Measurements from ENCODE around the gene DLG2.

Gene DLG2

GRCh38 chr11:84465040-84465439 is 1162.1 kb downstream of the DLG2 start:
- DNase-seq (ENCODE audit: low read depth) = no peak

DNA sequence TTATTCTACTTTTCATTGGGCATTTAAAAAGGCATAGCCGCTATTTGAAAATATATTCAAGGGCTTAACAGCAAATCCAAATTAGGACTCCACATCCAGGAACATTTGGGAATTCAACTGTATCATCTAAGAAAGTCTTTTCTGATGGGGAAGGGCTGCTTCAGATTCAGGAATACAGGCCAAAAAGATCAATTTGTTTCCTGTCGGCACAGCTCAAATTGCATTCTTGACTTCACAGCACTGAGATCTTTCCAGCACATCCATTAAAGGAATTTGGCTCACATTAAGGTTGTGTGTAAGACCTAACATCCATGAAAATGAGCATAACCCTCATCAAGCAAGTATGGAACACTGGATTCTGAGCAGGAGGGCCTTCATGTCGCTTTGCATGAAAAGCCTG is 1171.5 kb downstream of the DLG2 start:
- DNase-seq (ENCODE audit: low read depth) = no peak

DNA sequence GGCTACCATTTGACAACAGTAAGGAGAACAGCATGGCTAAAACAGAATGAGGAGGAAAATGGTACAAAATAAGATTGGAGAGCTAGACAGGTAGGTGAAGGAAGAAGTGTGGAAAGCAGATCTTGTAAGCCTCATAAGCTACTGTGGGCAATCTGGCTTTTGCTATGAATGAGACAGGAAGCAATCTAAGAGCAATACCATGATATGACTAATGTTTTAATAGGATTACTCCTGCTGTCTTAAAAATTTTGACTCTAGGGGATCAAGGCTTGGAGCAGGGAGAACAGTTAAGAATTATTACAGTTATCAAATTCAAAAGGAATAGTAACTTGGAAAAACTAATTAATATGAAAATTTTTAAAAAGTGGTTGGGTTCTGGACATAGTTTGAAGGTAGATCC is 1174.9 kb downstream of the DLG2 start:
- DNase-seq (ENCODE audit: low read depth) = no peak

DNA sequence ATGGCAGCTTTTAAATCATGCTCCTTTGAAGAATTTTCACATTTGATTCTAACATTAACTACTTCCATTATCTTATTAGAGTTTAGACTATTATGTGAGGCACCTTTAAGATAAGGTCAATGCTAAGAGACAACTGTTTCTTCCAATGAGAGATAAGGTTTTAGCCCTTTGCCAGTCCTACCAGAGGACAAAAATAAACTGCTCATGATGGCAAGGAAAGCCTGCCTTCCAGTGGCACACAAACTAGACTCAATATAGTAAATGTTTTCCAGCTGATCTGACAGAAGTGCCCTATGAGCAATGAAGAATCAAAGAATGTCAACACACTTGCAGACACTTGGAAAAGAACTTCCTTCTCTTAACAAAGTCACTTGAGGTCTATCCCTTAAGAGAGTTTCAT is 1188.6 kb downstream of the DLG2 start:
- no peak for DNase-seq (ENCODE audit: low read depth)

DNA sequence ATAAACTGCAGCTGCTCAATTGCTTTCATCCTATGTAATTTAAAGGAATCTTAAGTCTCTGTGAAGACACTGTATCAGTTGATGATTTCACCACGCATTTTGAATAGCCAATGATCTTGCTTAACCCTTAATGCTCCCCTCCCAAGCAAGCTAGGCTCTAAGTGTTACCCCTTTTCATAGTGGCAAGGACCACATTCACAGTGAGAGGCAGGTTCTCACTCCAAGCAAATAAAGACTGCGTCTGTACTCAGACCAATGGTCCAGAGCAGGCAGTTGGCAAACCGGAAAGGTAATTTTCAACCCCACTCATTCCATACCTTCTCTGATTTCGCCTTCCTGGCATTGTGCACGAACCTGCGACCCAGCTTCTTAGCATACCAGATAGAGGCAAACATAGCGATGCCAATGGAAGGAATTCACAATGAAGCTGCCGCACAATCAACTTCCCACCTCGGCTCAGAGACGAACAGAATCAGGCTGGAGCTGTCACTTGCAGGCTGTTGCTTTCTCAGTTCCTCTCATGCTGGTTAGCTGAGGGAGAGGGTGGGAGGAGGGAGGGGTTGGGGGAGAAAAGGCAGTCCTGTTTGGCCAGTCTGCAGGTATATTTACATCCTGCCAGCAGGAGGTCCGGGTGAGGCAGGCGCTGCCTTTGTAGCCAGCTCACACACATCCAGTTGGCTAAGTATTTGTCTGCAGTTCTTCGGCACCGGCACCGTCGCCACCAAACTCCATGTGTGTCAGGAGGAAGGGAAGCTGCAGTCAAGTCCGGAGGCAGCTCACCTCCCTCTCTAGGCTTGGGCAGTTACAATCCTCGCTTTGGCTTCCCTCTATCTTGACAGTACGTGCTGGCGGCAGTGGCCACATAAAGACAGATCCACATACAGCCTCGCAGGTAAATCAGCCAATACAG is 1189.8 kb downstream of the DLG2 start:
- DNase-seq (ENCODE audit: low read depth) = no peak

GRCh38 chr11:84430661-84431060 is 1196.5 kb downstream of the DLG2 start:
- no peak for DNase-seq (ENCODE audit: low read depth)

- DNase-seq (ENCODE audit: low read depth) = no peak
These were observed 1201.5 kb downstream of the DLG2 start for GRCh38 chr11:84425673-84426072.

DNA sequence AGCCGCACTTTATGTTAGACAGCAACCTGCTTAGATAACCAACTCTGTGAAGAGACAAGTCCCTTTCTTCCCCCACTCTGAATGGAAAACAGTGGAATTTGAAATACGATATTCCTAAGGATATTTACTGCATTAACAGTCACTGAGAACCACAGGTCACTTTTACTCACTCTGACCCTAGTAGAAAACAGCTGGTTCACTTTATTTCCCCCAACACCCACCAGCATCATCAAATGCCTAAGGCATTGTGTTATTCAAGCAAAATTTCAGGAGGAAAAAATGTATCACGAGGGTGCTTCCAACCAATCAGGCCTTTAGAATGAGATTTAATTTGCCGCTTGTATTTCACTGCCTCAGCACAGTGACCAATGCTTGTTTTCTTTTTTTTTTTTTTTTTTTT is 1206.9 kb downstream of the DLG2 start:
- no peak for DNase-seq (ENCODE audit: low read depth)

- no peak for DNase-seq (ENCODE audit: low read depth)
These were observed 1207.5 kb downstream of the DLG2 start for GRCh38 chr11:84419616-84420015.

DNA sequence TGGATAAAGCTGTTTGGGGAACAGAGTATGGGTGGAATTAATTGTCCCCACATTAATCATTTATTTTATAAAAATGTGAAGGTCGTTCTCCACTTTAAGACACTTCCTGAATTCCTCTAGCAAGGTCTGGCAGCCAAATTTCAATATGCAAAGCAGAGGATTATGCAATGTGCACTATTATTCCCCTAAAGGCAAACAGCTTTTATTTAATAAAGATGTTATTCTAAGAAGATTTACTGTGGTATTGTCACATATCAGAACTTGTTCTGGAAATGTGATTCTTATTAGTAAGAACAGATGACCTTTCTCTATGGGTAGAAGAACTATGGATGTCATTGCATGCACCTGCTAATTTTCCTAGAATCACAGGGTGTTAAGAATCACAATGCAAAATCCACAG is 1212.2 kb downstream of the DLG2 start:
- DNase-seq (ENCODE audit: low read depth) = no peak

DNA sequence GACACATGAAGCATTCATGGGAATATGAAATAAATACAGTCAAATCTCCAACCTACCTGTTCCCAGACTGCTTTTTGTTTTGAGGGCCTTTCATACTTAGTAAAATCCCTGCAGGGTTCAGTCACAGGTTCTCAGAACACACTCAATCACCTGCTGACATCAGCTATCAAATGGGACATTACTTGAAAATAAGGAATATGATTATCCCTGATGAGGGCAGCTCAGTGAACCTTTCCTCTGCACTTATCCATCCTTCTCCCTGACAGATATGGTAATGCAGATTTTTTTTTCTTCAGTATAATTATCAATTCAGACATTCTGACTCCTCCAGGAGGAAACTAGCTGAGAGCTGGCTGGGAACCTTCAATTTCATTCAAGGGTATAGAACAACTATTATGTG is 1213.6 kb downstream of the DLG2 start:
- no peak for DNase-seq (ENCODE audit: low read depth)

GRCh38 chr11:84412862-84413261 is 1214.3 kb downstream of the DLG2 start:
- no peak for DNase-seq (ENCODE audit: low read depth)

DNA sequence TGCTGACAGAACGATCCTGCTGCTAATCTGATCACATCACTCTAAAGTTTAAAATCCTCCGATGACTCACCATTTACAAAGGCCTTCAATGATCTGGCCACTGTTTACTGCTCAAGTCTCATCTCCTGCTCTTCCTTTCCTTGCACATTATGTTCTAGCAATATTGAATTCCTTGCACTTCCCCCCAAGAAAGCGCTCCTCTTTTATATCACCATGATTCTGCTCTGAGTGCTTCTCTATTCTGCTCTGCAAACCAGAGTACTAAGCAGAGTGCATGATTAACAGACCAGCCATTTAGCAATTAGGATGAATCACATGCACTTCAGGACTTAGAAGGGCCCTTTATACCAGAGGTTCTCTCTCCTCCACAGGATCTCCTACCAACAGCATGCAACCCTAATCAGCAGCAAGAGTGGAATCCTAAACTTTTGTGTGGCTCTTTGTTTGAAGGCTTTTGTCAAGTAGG is 1218.2 kb downstream of the DLG2 start:
- no peak for DNase-seq (ENCODE audit: low read depth)

GRCh38 chr11:84407091-84407490 is 1220.1 kb downstream of the DLG2 start:
- DNase-seq (ENCODE audit: low read depth) = no peak

DNA sequence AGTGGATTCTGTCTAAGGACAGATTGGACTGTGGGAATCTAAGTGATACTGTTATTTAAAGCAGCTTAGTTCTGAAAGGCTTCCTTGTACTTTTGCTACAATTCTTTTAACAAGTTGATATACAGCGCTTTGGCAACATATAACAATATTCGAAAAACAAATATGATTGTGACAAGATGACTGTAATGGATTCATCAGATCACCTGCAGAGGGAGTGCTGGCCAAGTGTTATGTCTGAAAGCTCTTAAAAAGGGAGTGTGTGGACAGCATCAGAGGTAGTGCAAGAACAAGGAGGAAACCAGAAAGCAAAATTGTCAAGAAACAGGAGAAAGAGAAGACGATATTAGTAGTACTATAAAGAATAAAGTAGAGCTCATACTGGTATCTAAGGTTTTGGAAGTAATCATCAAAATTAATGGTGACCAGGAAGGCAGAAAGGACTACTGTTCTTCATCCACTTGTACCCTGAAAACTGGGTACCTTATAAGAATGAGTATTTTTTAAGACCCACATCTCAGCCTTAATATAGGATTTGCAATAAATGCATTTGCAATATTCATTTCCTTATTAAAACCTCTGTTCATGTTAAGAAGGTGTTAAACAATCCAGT is 1229.0 kb downstream of the DLG2 start:
- no peak for DNase-seq (ENCODE audit: low read depth)

GRCh38 chr11:84396521-84396920 is 1230.6 kb downstream of the DLG2 start:
- DNase-seq (ENCODE audit: low read depth) = no peak

- DNase-seq (ENCODE audit: low read depth) = no peak
These were observed 1236.6 kb downstream of the DLG2 start for GRCh38 chr11:84390441-84391078.

DNA sequence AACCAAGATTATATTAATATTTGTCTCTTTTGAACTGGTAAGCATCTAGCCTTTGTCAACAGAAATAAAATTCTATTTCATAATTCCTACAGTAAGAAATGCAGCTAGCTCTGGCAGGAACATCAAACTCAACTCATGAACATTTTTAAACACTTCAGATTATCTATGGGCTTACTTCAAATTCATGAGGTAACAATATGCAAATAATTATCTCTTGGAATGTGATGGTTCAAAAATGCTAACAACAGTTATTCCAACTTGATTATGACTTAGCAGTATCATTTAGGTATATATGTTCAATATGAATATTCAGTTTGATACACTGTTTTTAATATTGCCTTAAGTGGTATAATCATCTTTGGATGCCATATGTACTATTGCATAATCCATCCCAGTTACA is 1237.4 kb downstream of the DLG2 start:
- DNase-seq (ENCODE audit: low read depth) = no peak

- DNase-seq (ENCODE audit: low read depth) = peak; percentile 1
These were observed 1242.4 kb downstream of the DLG2 start for GRCh38 chr11:84384731-84385130.

GRCh38 chr11:84383576-84383975 is 1243.6 kb downstream of the DLG2 start:
- DNase-seq (ENCODE audit: low read depth) = no peak

- no peak for DNase-seq (ENCODE audit: low read depth)
These were observed 1245.5 kb downstream of the DLG2 start for GRCh38 chr11:84381666-84382065.

DNA sequence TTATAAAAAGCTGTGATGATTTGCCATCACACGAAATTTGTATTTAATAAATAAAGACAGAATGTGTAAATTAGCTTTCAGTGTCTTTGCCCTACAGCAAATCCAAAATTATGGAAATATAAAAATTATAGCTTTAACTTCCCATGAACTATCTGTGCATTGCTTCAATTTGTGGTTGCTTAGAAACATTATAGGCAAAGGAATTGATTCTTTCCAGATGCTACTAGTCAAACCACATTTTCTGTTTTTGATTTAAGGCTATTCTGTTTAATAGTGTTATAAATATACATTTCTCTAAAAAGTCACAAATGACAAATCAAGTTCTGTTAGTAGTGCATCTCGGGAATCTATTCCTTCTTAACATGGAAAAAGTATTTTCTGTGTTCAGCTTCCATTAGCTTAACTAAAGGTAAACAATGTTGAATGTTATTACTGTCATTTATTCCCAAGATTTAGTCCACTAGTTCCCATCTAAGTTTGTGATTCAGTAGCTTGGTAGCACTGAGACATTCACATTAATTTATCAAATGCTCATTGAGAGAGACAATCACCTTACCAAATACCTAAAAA is 1254.7 kb downstream of the DLG2 start:
- DNase-seq (ENCODE audit: low read depth) = no peak

GRCh38 chr11:84358034-84358433 is 1269.1 kb downstream of the DLG2 start:
- DNase-seq (ENCODE audit: low read depth) = no peak
